HG03280 (cell line): Measurements from ENCODE around the gene TBC1D3H.
"Not testable (repeated sequence)": the region's sequence is repeated elsewhere in the genome, so short reads cannot be mapped to it uniquely, and the experiment has no call there.

ENCODE experiments used
- ATAC-seq: cut with Tn5 transposase; IDR thresholded peaks from one replicate; pipeline ENCODE4 v1.9.1; 2021; ENCODE audit warnings: mild to moderate bottlenecking, moderate library complexity; ENCODE audit not compliant: unreplicated experiment

The TBC1D3H gene

DNA sequence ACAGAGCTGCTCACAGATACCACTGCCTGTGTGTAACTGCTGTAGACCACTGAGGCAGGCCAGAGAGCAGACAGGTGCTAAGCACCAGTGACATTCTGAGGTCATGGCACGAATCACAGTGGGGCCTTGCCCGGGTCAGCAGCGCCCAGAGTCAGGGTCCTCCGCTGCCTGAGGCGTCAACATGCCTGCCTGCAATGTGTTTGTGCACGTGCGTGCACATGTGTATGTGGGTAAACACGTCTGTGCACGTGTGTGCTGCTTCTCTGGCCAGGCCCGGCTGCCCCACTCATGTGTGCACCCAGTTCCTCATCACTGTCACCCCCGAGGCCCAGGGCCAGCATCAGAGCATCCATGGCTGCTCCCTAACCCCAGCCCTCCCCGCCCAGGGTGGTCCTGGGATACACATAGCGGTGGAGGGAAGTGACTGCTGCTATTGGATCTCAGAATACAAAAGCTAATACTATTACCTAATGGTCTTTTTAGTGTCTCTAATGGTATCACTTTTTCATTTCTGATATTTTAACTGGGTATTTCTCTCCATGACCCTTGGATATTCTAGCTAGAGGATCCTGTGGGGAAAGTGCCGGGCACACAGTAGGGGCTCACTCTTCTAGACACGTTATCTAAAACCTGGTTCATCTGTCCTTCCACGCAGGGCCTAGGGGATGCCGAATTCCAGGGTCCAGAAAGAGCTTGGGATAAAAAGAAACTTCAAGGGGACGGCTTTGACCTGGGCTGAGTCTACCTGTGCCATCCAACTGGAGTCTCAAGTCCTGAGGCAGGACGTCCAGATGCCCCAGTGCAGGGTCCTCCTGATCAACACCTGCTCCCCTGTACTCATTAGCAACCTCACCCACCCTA lies at the start of gene TBC1D3H:
TBC1D3H (minus strand) TSS at position 51 of the 861 bp plus-strand sequence. CDS start 1,540 bp downstream, outside the sequence.
- not testable (repeated sequence) for ATAC-seq

- not testable (repeated sequence) for ATAC-seq
Measured at GRCh38 chr17:36428891-36429290, 40.7 kb upstream of the TBC1D3H start.

- not testable (repeated sequence) for ATAC-seq
Measured at GRCh38 chr17:36415180-36415941, 27.1 kb upstream of the TBC1D3H start.

GRCh38 chr17:36390943-36391645 lies 2.9 kb upstream of the TBC1D3H start:
- ATAC-seq: not testable (repeated sequence)

DNA sequence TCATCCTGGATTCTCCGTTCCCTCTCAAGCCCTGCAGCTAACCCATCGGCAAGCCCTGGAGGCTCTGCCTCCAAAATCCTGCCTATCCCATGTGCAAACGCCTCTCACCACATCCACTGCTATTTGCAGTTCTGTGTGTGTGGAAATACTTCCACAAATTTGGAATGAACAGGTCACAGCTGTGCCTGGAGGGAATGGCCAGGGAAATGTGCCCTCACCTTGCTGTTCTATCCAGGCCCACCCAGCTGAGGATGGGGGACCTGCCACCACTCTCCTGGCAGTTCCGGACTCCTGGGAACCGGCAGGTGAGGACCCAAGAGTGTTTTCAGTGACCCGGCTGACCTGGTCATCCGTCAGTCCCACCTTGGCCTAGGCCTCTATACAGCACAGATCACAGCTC lies 12.3 kb downstream of the TBC1D3H start:
- ATAC-seq: not testable (repeated sequence)

DNA sequence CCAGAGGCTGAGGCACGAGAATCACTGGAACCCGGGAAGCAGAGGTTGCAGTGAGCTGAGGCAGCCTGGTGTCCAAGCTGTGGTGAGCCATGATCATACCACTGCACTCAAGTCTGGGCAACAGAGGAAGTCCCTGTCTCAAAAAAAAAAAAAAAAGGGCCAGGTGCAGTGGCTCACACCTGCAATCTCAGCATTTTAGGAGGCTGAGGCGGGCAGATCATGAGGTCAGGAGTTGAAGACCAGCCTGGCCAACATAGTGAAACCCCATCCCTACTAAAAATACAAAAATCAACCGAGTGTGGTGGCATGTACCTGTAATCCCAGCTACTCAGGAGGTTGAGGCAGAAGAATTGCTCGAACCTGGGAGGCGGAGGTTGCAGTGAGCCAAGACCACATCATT lies 25.7 kb downstream of the TBC1D3H start:
- ATAC-seq: not testable (repeated sequence)
